HFF-Myc (cell line): ENCODE measurements around the gene HLA-DPA1.

Experiments
- DNase-seq: peaks from one replicate; pipeline ENCODE4 v3.0.0-alpha.2; 2011; ENCODE audit warnings: low read depth; ENCODE audit errors: extremely low read depth
- H3K4me3 ChIP-seq: replicated peaks from 2 replicates; pipeline ENCODE4 v1.5.1; 2011; ENCODE audit warnings: low read depth, mild to moderate bottlenecking, control low read depth, low read length
- CTCF ChIP-seq: IDR thresholded peaks from 2 replicates; pipeline ENCODE4 v1.5.1; 2012; ENCODE audit warnings: mild to moderate bottlenecking, low read depth, low read length, control low read depth; ENCODE audit errors: missing control alignments

Gene HLA-DPA1

DNA sequence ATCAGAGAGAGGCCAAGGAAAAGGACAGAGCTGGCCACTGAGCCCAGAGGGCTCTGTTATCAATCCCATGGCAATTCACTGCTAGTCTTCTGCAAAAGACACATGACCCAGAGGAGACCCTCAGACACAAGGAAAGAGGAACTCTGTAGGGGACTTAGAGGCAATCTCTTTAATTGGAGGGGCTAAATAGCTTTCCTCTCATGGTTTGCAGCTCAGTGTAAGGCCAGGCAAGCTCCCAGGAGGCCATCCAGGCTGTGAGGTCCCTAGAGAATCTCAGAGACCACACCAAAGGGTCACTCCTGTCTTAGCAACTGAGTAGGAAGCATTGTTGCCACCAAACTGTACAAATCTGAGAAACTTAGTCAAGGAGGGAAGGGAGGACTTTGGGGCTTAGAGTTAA, 54.1 kb downstream of the HLA-DPA1 start:
- no peak overlapping the region for H3K4me3 ChIP-seq
- TF ChIP-seq CTCF = no peak
- DNase-seq = no peak

DNA sequence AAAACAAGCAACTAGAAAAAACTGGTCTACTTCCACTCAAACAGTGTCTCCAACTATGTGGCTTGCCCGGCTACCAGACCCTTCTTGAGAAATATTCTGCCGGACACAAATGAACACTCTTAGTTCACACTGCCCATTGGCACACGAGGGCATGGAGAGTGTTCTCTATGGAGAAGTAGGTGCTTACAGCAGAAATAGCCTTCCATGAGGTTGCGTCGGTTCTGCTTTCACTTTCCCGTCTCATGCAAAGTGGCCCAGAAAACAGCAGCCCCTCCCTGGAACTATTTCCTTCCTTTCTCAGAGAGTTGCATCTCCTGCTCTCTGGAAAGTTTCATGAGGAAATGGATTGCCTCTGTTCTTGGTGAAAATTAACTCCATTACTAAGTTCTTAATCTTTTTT, 54.5 kb downstream of the HLA-DPA1 start:
- no peak for DNase-seq
- TF ChIP-seq CTCF = no peak
- no peak overlapping the region for H3K4me3 ChIP-seq

DNA sequence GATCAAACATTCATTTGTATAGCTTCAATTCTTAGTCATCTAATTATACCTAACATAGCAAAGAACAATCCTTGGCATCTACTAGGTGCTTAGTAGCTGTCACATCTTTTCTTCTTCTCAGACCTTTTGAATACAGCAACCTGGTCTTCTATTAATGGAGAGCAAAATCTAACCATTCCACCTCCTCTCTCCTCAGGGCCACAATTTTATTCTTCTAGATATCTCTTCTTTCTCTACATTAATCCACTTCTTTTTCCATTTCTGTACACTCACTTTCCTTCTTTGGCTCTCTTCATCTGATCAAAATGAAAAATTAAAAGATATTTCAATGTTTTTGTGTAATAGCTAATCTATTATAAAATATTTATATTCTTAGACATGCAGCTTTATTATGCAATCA, 55.0 kb downstream of the HLA-DPA1 start:
- H3K4me3 ChIP-seq = no peak overlapping the region
- no peak for TF ChIP-seq CTCF
- no peak for DNase-seq

DNA sequence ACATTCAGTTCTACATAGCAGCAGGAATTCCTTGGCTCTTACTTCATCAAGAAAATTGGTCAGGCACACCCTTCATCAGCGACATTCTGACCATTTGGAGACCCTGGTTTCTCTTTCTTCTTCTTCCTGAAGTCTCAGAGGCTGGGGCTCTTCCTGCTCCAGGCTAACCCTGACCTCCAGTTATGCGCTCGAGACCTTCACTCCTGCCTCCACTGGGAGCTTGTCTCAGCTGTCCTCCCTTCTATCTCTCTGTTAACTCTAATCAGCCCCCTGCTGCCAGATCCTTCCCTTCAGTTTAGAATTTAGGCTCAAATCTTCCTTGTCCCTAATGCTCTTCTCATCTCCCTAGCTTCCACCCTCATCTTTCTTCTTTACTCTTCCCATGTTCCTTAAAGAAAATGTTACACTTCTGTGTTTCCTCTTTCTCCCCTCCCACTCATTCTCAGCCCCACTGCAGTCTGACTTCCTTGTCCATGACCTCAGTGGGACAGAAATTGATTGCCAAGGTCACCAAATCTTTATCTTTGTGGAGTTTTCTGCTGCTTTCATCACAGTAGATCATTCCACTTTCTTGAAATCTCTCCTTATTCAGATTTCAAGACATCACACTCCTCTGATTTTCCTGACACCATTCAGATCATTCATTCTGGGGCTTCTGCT, 55.6 kb downstream of the HLA-DPA1 start:
- TF ChIP-seq CTCF = no peak
- H3K4me3 ChIP-seq = no peak overlapping the region
- no peak for DNase-seq

DNA sequence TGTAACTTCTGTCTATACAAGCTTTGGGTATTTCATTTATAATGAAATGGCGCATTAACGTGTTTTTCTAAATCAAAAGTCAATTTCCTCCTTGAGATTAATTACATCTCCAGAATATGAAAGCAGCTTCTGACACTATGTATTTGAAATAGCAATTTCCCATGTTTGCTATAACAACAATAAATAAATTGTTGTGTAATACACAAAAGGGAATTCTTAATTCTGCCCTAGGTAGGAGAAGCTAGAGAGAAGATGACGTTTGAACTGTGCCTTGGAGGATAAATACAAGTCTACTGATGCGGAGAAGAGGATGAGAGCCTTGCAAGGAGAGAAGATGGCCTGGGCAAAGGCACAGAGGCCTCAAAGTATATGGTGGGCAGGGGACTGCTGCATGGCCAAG, 56.4 kb downstream of the HLA-DPA1 start:
- no peak for TF ChIP-seq CTCF
- DNase-seq = no peak
- H3K4me3 ChIP-seq = no peak overlapping the region

DNA sequence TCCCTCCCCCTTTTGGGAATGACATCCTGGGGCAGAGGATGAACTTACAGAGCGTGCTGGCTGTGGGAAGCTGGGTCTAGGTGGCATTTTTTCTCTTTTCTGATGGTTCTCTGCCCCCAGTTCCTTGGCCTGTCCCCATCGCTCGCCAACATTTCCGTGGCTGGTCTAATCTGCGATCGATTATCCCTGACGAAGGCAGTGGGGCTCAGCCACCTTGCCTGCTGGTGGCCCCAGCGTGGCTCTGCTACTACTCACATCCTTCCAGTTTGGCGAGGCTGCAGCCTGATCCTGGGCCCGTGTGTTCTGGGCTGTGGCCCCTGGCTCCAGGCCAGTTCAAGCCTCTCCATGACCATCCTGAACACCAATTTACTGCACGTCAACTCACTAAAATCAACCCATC, 57.7 kb downstream of the HLA-DPA1 start:
- no peak for TF ChIP-seq CTCF
- DNase-seq = no peak
- H3K4me3 ChIP-seq = no peak overlapping the region
